ENCODE measurements around the gene LSMEM2.
"Not testable (repeated sequence)": the region's sequence is repeated elsewhere in the genome, so short reads cannot be mapped to it uniquely, and the experiment has no call there.

The LSMEM2 gene

GRCh38 chr3:50241163-50241562 is 37.7 kb upstream of the LSMEM2 start:
- H3K27ac ChIP-seq = peak overlapping the region; percentile 61 to 87
- no peak for DNase-seq (ENCODE audit: low spot score)
- H3K4me3 ChIP-seq = peak overlapping the region; percentile 51
- TF ChIP-seq CTCF (IDR thresholded peaks at IDR 0.05) = no peak

GRCh38 chr3:50241713-50242380 is 37.0 kb upstream of the LSMEM2 start:
- TF ChIP-seq CTCF (IDR thresholded peaks at IDR 0.05) = no peak
- no peak for DNase-seq (ENCODE audit: low spot score)
- peak overlapping the region; percentile 51 for H3K4me3 ChIP-seq
- H3K27ac ChIP-seq = peak overlapping the region; percentile 61 to 87

DNA sequence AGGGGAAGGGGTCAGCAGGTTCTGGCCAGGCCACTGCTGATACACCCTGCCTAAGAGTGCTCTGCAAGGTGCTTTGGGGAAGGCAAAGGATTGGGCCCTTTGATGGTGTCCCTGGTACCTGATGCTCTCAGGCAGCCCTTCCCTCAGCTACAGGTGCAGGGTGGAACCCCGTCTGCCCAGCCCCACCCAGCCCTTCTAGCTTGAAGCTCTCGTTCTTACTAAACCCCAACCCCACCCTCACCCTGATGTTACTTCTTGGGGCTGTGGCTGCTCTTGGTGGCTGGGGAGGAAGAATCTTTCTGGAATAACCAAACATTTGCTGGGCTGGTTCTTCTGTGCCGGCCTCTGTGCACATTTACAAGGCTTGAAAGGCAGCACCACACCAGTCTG is 36.5 kb upstream of the LSMEM2 start:
- no peak for DNase-seq (ENCODE audit: low spot score)
- H3K4me3 ChIP-seq = peak overlapping the region; percentile 51
- H3K27ac ChIP-seq = peak overlapping the region; percentile 61 to 87
- no peak for TF ChIP-seq CTCF (IDR thresholded peaks at IDR 0.05)

- H3K4me3 ChIP-seq = peak overlapping the region; percentile 51
- no peak for TF ChIP-seq CTCF (IDR thresholded peaks at IDR 0.05)
- no peak for DNase-seq (ENCODE audit: low spot score)
- peak overlapping the region; percentile 61 to 87 for H3K27ac ChIP-seq
Measured at GRCh38 chr3:50242851-50243542, 35.9 kb upstream of the LSMEM2 start.

GRCh38 chr3:50243543-50243895 is 35.4 kb upstream of the LSMEM2 start:
- Histone ChIP-seq H3K27ac (peak overlapping the region; percentile 61 to 87), H3K4me3 (peak overlapping the region; percentile 51)
- TF ChIP-seq CTCF (IDR thresholded peaks at IDR 0.05) = no peak
- DNase-seq (ENCODE audit: low spot score) = no peak

- Histone ChIP-seq H3K27ac (peak overlapping the region in 1 of 2 donors; percentile 91), H3K4me3 (peak overlapping the region; percentile 72)
- not testable (repeated sequence) for DNase-seq (ENCODE audit: low spot score)
Measured at GRCh38 chr3:50244813-50245212, 34.1 kb upstream of the LSMEM2 start.

DNA sequence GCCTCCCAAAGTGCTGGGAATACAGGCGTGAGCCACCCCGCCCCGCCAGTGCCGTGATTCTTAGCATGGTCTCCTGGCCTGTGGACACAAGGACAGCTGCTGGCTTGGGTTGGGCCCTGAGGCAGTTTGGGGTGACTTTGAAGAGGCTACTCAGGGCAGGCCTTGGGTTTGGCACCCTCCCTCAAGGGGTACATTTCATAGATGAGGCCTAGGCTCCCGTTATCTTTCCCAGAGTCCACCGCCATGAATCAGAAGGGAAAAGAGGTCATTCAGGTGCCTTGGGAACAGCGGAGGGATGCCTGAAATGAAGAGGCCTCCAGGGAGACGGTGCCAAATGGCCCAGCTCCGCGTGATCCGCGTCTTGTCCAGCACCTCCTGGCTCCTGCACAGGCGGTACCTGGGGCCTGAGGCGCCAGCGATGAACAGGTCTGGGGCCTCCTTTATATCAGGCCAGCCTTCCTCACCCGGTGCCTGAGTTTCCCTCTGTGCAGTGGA is 33.6 kb upstream of the LSMEM2 start:
- Histone ChIP-seq H3K27ac (peak overlapping the region; percentile 40 to 91), H3K4me3 (peak overlapping the region; percentile 72)
- no peak for DNase-seq (ENCODE audit: low spot score)
- no peak for TF ChIP-seq CTCF (IDR thresholded peaks at IDR 0.05)

All from coronary artery (tissue), 2 donors.